IMR-90 (cell line): ENCODE measurements around the gene MIER1.

Source experiments
- CHD1 ChIP-seq: IDR thresholded peaks from 2 replicates; pipeline ENCODE4 v1.6.1; 2012; ENCODE audit warnings: low read depth, low read length, improper control_type of control experiment
- CTCF ChIP-seq: conservative IDR thresholded peaks from 2 replicates; pipeline ENCODE4 v1.5.1; 2012; ENCODE audit warnings: mild to moderate bottlenecking, low read depth, low read length, improper control_type of control experiment
- MAFK ChIP-seq: IDR thresholded peaks from 2 replicates; pipeline ENCODE4 v1.6.1; 2012; ENCODE audit warnings: low read depth, low read length, improper control_type of control experiment
- MAZ ChIP-seq: IDR thresholded peaks from 2 replicates; pipeline ENCODE4 v1.6.1; 2012; ENCODE audit warnings: low read depth, mild to moderate bottlenecking, low read length, improper control_type of control experiment, moderate library complexity, borderline replicate concordance
- MXI1 ChIP-seq: IDR thresholded peaks from 2 replicates; pipeline ENCODE4 v1.6.1; 2012; ENCODE audit warnings: low read depth, mild to moderate bottlenecking, low read length, moderate library complexity, borderline replicate concordance
- POLR2A ChIP-seq: IDR thresholded peaks from 2 replicates; pipeline ENCODE4 v1.6.1; 2012; ENCODE audit warnings: mild to moderate bottlenecking, low read depth, low read length
- RAD21 ChIP-seq: IDR thresholded peaks from 2 replicates; pipeline ENCODE4 v1.6.1; 2012; ENCODE audit warnings: low read length, improper control_type of control experiment
- RCOR1 ChIP-seq: IDR thresholded peaks from 2 replicates; pipeline ENCODE4 v1.6.1; 2012; ENCODE audit warnings: mild to moderate bottlenecking, low read length, improper control_type of control experiment; ENCODE audit not compliant: insufficient replicate concordance
- SMC3 ChIP-seq: fragments of 150-350 bp; IDR thresholded peaks from 2 replicates; pipeline ENCODE4 v1.6.1; 2016; ENCODE audit warnings: low read depth, mild to moderate bottlenecking, antibody characterized with exemption, low read length, moderate library complexity

- TF ChIP-seq CTCF (no peak), POLR2A (no peak), MXI1 (no peak), RCOR1 (no peak), MAFK (no peak), SMC3 (no peak), CHD1 (no peak), MAZ (no peak), RAD21 (no peak)
Measured at GRCh38 chr1:66890621-66891020, 34.2 kb upstream of the MIER1 start.
